Stimulated activated CD4-positive, alpha-beta T cell treated with anti-CD3 and anti-CD28 coated beads, TNF-alpha, amount 100 ng/mL, for 4 hours (primary cell): Measurements from ENCODE around the gene PIBF1.
"Not testable (repeated sequence)": the region's sequence is repeated elsewhere in the genome, so short reads cannot be mapped to it uniquely, and the experiment has no call there.

ENCODE experiments used
- DNase-seq, 3 experiments: peaks; one replicate each; pipeline ENCODE4 v3.0.0-alpha.2; 2020; ENCODE audit warnings: low read depth in 3 of 3

PIBF1 gene

GRCh38 chr13:72781451-72782439 is at the start of gene PIBF1, which contains the start of gene DIS3:
PIBF1 (plus strand) TSS chr13:72782133; CDS start chr13:72783470, 1,337 bp downstream.
DIS3 (minus strand) TSS chr13:72781900; CDS start chr13:72781832, 68 bp downstream.
- peak; percentile 85 to 91 (median 89) for DNase-seq

- no peak for DNase-seq
Measured at GRCh38 chr13:72737033-72737432, 44.9 kb upstream of the PIBF1 start.

- no peak for DNase-seq
Measured at GRCh38 chr13:72740015-72740414, 41.9 kb upstream of the PIBF1 start.

- DNase-seq: no peak
Measured at GRCh38 chr13:72745260-72745659, 36.7 kb upstream of the PIBF1 start.

GRCh38 chr13:72751220-72751619 is 30.7 kb upstream of the PIBF1 start:
- no peak for DNase-seq

GRCh38 chr13:72754111-72754510 is 27.8 kb upstream of the PIBF1 start:
- no peak for DNase-seq

- DNase-seq: no peak
Measured at GRCh38 chr13:72757792-72758535, 24.0 kb upstream of the PIBF1 start.

- DNase-seq: no peak
Measured at GRCh38 chr13:72760189-72760588, 21.7 kb upstream of the PIBF1 start.

GRCh38 chr13:72763411-72763810 is 18.5 kb upstream of the PIBF1 start:
- DNase-seq: no peak

- DNase-seq: no peak
Measured at GRCh38 chr13:72774019-72774418, 7.9 kb upstream of the PIBF1 start.

- DNase-seq: no peak
Measured at GRCh38 chr13:72782717-72783116, 784 bp downstream of the PIBF1 start.

GRCh38 chr13:72784679-72785078 is 2.7 kb downstream of the PIBF1 start:
- not testable (repeated sequence) for DNase-seq

GRCh38 chr13:72788831-72789230 is 6.9 kb downstream of the PIBF1 start:
- DNase-seq: no peak

GRCh38 chr13:72792640-72793039 is 10.7 kb downstream of the PIBF1 start:
- no peak for DNase-seq

GRCh38 chr13:72798817-72799216 is 16.9 kb downstream of the PIBF1 start:
- DNase-seq: no peak

GRCh38 chr13:72804301-72804700 is 22.4 kb downstream of the PIBF1 start:
- no peak for DNase-seq

GRCh38 chr13:72805676-72806346 is 23.9 kb downstream of the PIBF1 start:
- no peak for DNase-seq

GRCh38 chr13:72806514-72806913 is 24.6 kb downstream of the PIBF1 start:
- DNase-seq: not testable (repeated sequence)

GRCh38 chr13:72808917-72809500 is 27.1 kb downstream of the PIBF1 start:
- no peak for DNase-seq

- no peak for DNase-seq
Measured at GRCh38 chr13:72820156-72820897, 38.4 kb downstream of the PIBF1 start.

- DNase-seq: no peak
Measured at GRCh38 chr13:72820898-72821279, 39.0 kb downstream of the PIBF1 start.
